Ovary (tissue), 10 donors: ENCODE measurements around the gene EIF4G3. TPM values are rescaled to one million over a fixed set of nuclear protein-coding genes. Genes with fewer than 3 reads are reported as not detected.

Source experiments
- DNase-seq, 5 donors: peaks; one replicate each; pipeline ENCODE4 v3.0.0-alpha.2; 2019 to 2020
- H3K27ac ChIP-seq, 2 donors: fragments of 200-600 bp; one replicate each; pipeline versions ENCODE4 v1.5.1 to v1.8.0; 2019 to 2022
- H3K27me3 ChIP-seq: fragments of 200-600 bp; one replicate; pipeline ENCODE4 v1.8.0; 2022
- H3K36me3 ChIP-seq: fragments of 200-600 bp; sonication (generic); one replicate; pipeline ENCODE4 v1.5.1; 2019
- H3K4me1 ChIP-seq: one replicate; pipeline ENCODE4 v1.8.1; 2013; ENCODE audit warnings: mild to moderate bottlenecking, moderate library complexity; ENCODE audit not compliant: insufficient read depth
- H3K4me3 ChIP-seq: fragments of 200-600 bp; sonication (generic); one replicate; pipeline ENCODE4 v1.5.1; 2017
- H3K9me3 ChIP-seq, 2 donors: fragments of 200-600 bp in 1 of 2; sonication (generic) in 1 of 2; one replicate each; pipeline versions ENCODE4 v1.5.1 to v1.8.1; 2013 to 2019; ENCODE audit warnings: mild to moderate bottlenecking in 1 of 2, moderate library complexity in 1 of 2
- EP300 ChIP-seq: sonication (generic); formaldehyde crosslinking; IDR thresholded peaks from one replicate; pipeline ENCODE4 v1.6.1; 2017; ENCODE audit warnings: antibody characterized with exemption
- POLR2A ChIP-seq: fragments of 450-650 bp; IDR thresholded peaks from one replicate; pipeline ENCODE4 v1.6.1; 2017; ENCODE audit warnings: antibody characterized with exemption, mild to moderate bottlenecking, moderate library complexity
- WGBS, 3 donors: extraction: QIAGEN DNeasy Blood & Tissue Kit in 1 of 3; methylation state at CpG; one replicate each; pipeline versions ENCODE4 v1.1.5 to v1.1.7; 2013 to 2017; 5-methylcytosine and 5-hydroxymethylcytosine counted together
- intact Hi-C, 4 donors: fragments of 100-400 bp; cut with DNase I; formaldehyde crosslinking; loops; one replicate each; pipeline versions ENCODE4 v1.11.0 to v1.15.1; 2022 to 2023
- long read RNA-seq, 3 donors: library from polyadenylated mRNA in 2 of 3; unstranded in 2 of 3; transcript quantifications; one replicate each; pipeline ENCODE4 v2.0.0 and lab custom pipeline, GENCODE V29; 2021 to 2026
- polyA plus RNA-seq, 2 donors: library from polyadenylated mRNA; stranded (reverse); fragments of 200-250 nt in 1 of 2; fragments of 350-450 nt in 1 of 2; fragmentation: Illumina TruSeq in 1 of 2; extraction: RNeasy Lipid Tissue Mini Kit (QIAGEN cat#74804) in 1 of 2; gene quantifications; one replicate each; pipeline ENCODE4 v1.2.3, GENCODE V29; 2013 to 2014
- total RNA-seq, 7 donors: library from RNA; depleted of rRNA in 2 of 7; stranded (reverse); fragments of >200 nt in 2 of 7; fragmentation: NEBNext Ultra II Directional in 3 of 7; extraction: Animal tissue kit (Norgen Biotek cat#: 25700) in 3 of 7; gene quantifications; one replicate each; pipeline versions ENCODE4 v1.1.0 to v1.2.4, GENCODE V29; 2016 to 2023
- TF ChIP-seq, protein P1 (sequence below), 3 donors: fragments of 450-650 bp in 2 of 3; fragments of 200-600 bp in 1 of 3; IDR thresholded peaks; one replicate each; pipeline versions ENCODE4 v1.5.1 to v1.8.0; 2016 to 2022; ENCODE audit warnings: antibody characterized with exemption in 3 of 3, mild to moderate bottlenecking in 1 of 3
- donor health status: DM: no; HTN: no; CAD: no; lungs with moderate emphysema.
- donor health status: DM: no; HTN: no; CAD: no.
- donor health status: Bipolar disorder and iron deficiency.
- donor health status: DM: yes; HTN: yes; CAD: no.
- donor health status: DM: no; HTN: no; CAD: no.
- donor health status: DM: yes; HTN: yes; CAD: no.

Gene EIF4G3
- 10 to 100 TPM; 25.8 to 62.4 (median 39.4) TPM for total RNA-seq
- polyA plus RNA-seq: 10 to 100 TPM; 13.9 to 57.5 TPM
- long read RNA-seq, donor 1, partial matches to known transcripts: 24 of 37 reads
- long read RNA-seq, donor 1, other reads (novel, unspliced or antisense): 13 of 37 reads
- long read RNA-seq, donor 2, partial matches to known transcripts: 43 of 43 reads
- long read RNA-seq, donor 2, other reads (novel, unspliced or antisense): 0 of 43 reads
- long read RNA-seq, donor 3, full-length matches to known transcripts: 1 of 31 reads
- long read RNA-seq, donor 3, partial matches to known transcripts: 14 of 31 reads
- long read RNA-seq, donor 3, other reads (novel, unspliced or antisense): 16 of 31 reads

GRCh38 chr1:21176586-21177555 lies at the start of gene EIF4G3:
EIF4G3 (minus strand) TSS chr1:21176897; CDS start chr1:21002742, 174,155 bp downstream.
- TF ChIP-seq POLR2A (peak; percentile 95), EP300 (no peak)
- H3K4me1 ChIP-seq: no peaks in the 10 kb centered on the region
- no peaks in the 10 kb centered on the region for H3K9me3 ChIP-seq
- H3K27me3 ChIP-seq: no peaks in the 10 kb centered on the region
- intact Hi-C loops: no loop called here
- no peaks in the 10 kb centered on the region for H3K36me3 ChIP-seq
- H3K27ac ChIP-seq: peak within 1 kb of the TSS; percentile 67 to 85
- H3K4me3 ChIP-seq: peak within 1 kb of the TSS; percentile 87
- WGBS, 3 donors: 1 to 2% (median 2%) methylated on average over 62 to 90 of the region's 90 CpGs
- peak; percentile 99 to 100 (median 100) for DNase-seq

DNA sequence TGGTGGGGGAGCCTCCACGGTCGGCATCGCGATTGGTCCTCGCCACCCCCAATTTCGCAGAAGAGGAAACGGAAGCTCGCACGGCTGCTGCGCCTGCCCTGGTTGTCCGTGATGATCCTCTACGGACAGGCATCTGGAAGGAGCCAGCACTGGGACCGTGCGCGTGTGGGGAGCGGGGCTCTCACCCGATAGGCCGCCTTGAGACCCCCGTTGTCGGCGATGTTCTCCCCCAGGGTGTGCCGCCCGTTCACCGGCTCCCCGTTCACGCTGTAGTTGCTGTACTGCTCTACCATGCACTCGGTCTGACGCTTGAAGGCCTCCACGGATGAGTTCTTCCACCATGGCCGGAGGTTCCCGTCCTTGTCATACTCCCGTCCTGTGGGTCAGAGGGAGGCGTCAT lies 48.4 kb upstream of the EIF4G3 start:
- H3K36me3 ChIP-seq: no peaks in the 10 kb centered on the region

DNA sequence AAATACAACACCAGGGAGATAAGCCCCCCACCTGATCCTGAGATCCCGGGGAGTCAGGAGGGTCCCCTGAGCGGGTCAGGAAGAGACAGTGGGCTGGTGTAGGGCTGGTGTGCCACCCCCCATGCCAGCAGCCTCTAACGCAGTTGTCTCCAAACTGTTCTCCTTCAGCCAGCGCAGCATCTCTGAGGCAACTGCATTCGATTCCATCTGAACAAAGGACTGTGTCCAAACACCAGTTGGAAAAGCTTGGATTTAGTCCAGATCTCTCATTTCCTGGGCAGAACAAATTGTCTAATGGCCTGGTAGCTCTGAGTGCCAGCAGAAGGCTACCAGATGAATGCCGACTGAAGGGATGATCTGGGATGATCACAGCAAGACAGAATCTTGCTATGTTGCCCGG lies 44.1 kb upstream of the EIF4G3 start:
- Histone ChIP-seq H3K4me1 (no peaks in the 10 kb centered on the region), H3K27ac (no peak overlapping the region), H3K36me3 (no peaks in the 10 kb centered on the region), H3K9me3 (no peaks in the 10 kb centered on the region), H3K27me3 (no peaks in the 10 kb centered on the region), H3K4me3 (no peak overlapping the region)
- 72 to 80% (median 73%) methylated on average over 7 of the region's 7 CpGs for WGBS, 3 donors
- no peak for DNase-seq
- TF ChIP-seq POLR2A: no peak
- intact Hi-C loops: no loop called here

More for the DNA sequence above, 48.4 kb upstream of the EIF4G3 start:
- Histone ChIP-seq H3K4me1 (no peaks in the 10 kb centered on the region), H3K27me3 (no peaks in the 10 kb centered on the region), H3K4me3 (no peak overlapping the region), H3K27ac (no peak overlapping the region), H3K9me3 (no peaks in the 10 kb centered on the region)
- DNase-seq: no peak
- intact Hi-C loops: no loop called here
- 93 to 96% (median 95%) methylated on average over 33 of the region's 33 CpGs for WGBS, 3 donors
- TF ChIP-seq, protein P1, sequence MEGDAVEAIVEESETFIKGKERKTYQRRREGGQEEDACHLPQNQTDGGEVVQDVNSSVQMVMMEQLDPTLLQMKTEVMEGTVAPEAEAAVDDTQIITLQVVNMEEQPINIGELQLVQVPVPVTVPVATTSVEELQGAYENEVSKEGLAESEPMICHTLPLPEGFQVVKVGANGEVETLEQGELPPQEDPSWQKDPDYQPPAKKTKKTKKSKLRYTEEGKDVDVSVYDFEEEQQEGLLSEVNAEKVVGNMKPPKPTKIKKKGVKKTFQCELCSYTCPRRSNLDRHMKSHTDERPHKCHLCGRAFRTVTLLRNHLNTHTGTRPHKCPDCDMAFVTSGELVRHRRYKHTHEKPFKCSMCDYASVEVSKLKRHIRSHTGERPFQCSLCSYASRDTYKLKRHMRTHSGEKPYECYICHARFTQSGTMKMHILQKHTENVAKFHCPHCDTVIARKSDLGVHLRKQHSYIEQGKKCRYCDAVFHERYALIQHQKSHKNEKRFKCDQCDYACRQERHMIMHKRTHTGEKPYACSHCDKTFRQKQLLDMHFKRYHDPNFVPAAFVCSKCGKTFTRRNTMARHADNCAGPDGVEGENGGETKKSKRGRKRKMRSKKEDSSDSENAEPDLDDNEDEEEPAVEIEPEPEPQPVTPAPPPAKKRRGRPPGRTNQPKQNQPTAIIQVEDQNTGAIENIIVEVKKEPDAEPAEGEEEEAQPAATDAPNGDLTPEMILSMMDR (IDR thresholded peaks at IDR 0.05): no peak
- TF ChIP-seq EP300 (no peak), POLR2A (no peak)

DNA sequence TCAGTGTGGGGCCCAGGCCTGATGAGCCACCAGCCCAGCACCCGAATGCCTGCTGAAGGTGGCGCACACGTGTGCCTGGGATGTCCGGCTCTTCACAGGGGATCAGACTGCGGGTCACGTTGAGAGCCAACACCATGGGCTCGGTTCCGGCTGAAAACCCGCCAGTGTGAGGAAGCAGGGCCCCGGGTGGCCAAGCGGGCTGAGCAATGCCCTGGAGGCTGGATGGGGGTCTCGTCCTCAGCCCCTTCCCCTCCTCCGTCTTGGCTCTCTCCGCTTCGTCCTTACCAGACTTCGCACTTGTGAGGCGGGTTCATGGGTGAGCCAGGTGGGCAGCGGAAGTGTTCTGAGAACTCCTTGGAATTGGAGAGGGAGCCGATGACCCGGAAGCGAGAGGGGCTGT lies 43.0 kb upstream of the EIF4G3 start:
- TF ChIP-seq POLR2A: no peak
- TF ChIP-seq, protein P1 (IDR thresholded peaks at IDR 0.05): no peak
- no peak for TF ChIP-seq EP300
- 87 to 91% (median 89%) methylated on average over 21 of the region's 21 CpGs for WGBS, 3 donors
- intact Hi-C loops: no loop called here

DNA sequence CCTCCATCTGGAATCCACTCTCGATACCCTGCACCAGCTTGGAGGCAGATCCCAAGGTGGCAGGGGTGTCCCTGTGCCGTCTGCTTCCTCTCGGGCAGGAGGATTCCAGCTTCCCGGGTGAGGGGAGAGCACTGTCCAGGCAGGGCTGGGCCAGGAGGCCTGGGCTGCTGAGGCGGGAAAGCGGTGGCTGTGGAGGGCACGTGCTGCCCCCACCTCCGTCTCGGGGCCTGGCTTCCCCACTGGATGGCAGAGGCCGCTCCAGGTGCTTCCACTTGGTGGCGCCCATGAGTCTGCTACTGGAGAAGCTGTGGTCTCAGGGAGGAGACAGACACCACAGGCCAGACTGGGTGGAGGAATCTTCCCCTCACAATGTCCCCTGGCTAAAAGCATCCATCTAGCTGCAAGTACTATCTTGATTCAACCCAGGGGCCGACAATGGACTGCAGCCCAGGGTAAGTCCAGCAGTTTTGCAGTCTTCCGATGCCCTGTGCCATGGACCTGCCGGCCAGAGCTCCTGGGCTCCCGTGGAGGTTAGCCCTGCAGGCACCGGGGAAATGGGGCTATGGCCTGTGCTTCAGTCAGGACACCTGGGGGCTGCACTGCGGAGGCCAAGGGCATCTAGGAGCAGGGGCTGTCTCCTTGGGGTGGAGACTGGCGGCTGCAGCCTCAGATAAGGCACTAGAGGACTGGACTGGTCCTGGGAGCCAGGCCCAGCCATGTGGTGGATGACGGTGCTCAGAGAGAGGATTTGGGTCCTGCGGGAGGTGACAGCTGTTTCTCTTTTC lies 41.3 kb upstream of the EIF4G3 start:
- TF ChIP-seq, protein P1 (IDR thresholded peaks at IDR 0.05): peak in 1 of 3 donors; percentile 29
- TF ChIP-seq POLR2A: no peak
- Histone ChIP-seq H3K36me3 (no peaks in the 10 kb centered on the region), H3K4me3 (no peak overlapping the region), H3K4me1 (no peaks in the 10 kb centered on the region), H3K9me3 (no peaks in the 10 kb centered on the region), H3K27me3 (no peaks in the 10 kb centered on the region), H3K27ac (no peak overlapping the region)
- WGBS, 3 donors: 75 to 84% (median 78%) methylated on average over 20 of the region's 20 CpGs
- intact Hi-C loops: no loop called here
- peak in 2 of 5 donors; percentile 46 to 62 for DNase-seq

More for the DNA sequence above, 43.0 kb upstream of the EIF4G3 start:
- Histone ChIP-seq H3K27ac (no peak overlapping the region), H3K4me3 (no peak overlapping the region), H3K9me3 (no peaks in the 10 kb centered on the region), H3K4me1 (no peaks in the 10 kb centered on the region), H3K27me3 (no peaks in the 10 kb centered on the region), H3K36me3 (no peaks in the 10 kb centered on the region)
- no peak for DNase-seq
